NCI-H2196 (cell line): Measurements from ENCODE around the gene PRDX2.
A peak's percentile ranks its signal among the peaks of the same experiment; 100 is the strongest.
"Not testable (repeated sequence)": the region's sequence is repeated elsewhere in the genome, so short reads cannot be mapped to it uniquely, and the experiment has no call there.

Experiments used
- DNase-seq: peaks from one replicate; lab custom pipeline; 2025; ENCODE audit not compliant: unreplicated experiment; lab: John Stamatoyannopoulos, UW

The PRDX2 gene

GRCh38 chr19:12801466-12802266 is at the start of gene PRDX2, which contains the start of gene THSD8:
Gene PRDX2 (minus strand): TSS chr19:12801800. CDS start chr19:12801261, 539 bp downstream.
Gene THSD8 (plus strand): TSS chr19:12802069. CDS start chr19:12802072, 3 bp downstream.
- DNase-seq, result peak; percentile 87

DNA sequence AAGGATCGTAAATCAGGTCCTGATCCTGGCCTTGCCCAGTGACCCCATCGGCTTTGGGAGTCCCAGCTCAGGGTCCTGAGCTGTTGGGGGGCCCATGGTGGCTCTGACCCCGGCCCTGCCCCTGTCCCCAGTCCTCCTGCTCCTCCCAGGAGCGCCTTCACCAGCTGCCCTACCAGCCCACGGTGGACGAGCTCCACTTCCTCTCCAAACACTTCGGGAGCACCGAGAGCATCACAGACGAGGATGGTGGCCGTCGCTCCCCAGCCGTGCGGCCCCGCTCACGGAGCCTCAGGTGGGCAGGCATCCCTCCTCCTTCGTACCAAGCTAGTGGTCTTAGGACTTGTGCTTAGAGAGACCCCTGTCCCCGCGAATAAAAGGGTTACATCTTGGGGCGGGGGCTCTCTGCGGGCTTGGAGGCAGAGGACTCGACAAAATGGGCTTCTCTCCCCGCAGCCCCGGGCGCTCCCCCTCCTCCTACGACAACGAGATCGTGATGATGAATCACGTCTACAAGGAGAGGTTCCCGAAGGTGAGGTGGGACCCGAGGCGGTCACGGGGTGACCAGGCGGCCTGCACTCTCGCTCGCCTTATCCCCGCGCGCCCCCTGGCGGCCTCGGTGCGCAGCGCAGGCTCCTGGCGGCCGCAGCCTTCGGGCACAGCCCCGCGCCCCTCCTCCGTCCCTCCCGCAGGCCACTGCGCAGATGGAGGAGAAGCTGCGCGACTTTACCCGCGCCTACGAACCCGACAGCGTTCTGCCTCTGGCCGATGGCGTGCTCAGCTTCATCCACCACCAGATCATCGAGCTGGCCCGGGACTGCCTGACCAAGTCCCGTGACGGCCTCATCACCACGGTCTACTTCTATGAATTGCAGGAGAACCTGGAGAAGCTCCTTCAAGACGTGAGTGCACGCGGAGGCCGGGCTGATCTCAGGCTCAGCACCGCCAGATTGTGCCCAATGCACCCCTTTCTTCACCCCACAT is 45.8 kb upstream of the PRDX2 start:
- DNase-seq, result peak; percentile 92

DNA sequence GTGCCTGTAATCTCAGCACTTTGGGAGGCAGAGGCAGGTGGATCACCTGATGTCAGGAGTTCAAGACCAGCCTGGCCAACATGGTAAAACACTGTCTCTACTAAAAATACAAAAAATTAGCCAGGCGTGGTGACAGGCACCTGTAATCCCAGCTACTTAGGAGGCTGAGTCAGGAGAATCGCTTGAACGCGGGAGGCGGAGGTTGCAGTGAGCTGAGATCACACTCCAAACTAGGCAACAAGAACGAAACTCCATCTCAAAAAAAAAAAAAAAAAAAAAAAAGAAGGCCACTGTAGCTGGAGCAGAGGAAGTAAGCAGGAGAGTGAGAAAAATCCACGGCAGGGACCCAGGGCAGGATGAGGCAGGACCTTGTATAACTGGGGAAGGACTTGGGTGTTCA is 45.0 kb upstream of the PRDX2 start:
- not testable (repeated sequence) for DNase-seq

DNA sequence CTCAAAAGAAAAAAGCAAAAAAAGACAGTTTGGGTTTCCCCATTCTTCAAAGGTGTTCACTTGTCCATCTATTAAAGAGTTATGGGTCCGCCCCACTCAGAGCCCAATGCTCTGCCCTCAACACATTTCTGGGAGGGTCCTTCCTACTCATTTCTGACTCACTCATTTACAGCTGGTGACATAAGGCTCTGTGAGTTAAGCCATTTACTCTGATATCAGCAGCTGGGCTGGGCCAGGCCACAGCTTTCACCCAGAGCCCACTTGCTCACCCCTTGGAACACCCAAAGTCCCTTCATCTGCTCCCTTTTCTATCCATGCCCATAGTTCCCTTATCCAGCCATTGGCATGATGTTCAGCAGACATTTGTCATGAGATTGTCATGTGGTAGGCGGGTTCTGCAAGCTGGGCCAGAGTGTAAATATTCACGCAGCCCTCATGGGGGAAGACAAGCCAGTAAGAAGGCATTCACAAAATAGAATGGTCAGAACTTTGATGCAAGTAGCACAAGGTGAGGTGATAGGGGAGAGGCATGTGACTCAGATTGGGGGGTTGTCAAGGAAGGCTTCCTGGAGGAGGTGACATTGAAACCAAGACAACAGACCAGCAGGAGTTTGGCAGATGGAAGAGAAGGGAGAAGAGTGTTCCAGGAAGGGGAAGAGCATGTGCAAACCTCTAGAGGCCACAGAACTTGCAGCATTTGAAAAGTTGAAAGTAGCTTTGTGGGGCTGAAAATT is 42.6 kb upstream of the PRDX2 start:
- DNase-seq, result no peak

GRCh38 chr19:12843328-12843727 is 41.7 kb upstream of the PRDX2 start:
- DNase-seq, result no peak

DNA sequence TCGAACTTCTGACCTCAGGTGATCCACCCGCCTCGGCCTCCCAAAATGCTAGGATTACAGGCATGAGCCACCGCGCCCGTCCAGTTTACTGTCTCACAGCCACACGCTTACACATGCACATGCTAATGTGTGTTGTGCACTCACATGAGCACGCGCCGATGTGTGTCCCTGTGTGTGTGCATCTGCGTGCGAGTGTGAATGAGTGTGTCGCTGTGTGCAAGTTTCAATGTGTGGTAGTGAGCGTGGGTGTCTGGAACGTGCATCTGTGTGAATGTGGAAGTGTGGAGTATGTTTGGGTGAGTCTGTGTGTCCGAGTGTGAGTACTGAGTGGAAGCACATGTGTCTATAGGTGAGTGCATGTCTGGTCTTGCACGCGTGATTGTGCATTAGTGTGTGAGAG is 40.9 kb upstream of the PRDX2 start:
- DNase-seq, result no peak

DNA sequence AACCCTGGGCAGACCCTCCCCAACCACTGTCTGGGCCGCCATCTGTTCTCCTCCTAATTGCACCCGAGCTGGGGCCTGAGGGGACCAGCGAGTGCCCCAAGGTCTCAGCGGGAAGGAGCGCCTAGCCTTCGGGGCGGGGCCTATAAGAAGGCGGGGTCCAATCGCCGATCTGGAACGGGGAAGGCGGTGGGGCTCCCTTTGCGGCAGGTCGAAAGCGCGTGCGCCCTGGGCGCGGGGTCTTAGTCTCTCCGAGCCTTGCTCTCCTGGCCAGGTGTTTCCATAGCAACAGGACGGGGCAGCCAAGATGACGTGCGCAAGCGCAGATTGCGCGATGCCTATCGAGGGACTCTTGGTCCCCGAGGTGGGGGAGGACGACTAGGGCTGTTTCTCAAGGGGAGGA is 39.5 kb upstream of the PRDX2 start:
- DNase-seq, result no peak

- DNase-seq, result peak; percentile 80
These were observed 38.8 kb upstream of the PRDX2 start for GRCh38 chr19:12840091-12841079.

DNA sequence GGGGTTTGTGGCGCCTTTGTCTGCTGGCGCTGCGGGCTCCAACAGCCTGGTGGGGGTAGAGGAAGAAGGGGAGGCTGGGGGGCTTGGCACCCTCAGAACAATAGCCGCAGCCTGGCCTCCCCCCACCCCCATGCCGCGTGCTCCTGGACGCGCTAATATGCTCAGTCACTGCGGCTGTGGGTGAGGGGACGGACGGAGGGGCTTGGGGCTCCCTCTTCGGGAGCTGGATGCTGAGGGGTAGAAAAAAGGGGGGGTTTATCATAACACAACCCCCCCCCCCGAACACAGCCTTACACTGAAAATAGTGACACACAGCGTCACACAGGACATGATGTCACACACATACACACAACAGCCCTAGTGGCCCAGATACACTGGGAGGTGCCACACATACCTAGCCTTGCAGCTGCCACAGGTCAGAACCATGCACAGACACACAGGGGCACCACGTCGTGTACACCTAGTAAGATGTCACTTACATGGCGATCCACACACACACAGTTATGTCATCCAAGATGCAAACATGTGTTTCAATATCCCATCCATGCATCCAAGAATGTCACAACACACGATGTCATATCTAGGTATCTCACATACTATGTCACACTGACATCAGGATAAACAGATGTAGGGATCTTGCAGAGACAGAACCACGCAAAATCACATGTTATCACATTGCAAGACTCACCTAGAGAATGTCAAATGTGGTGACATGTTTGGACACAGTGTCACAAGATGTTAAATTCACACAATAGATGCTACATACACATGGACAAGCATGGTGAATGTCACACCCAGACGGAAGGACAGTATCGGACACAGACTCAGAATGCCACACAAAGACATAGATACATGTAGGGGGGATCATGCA is 37.5 kb upstream of the PRDX2 start:
- DNase-seq, result no peak

- DNase-seq, result peak; percentile 82
These were observed 36.7 kb upstream of the PRDX2 start, which contains the start of gene MAST1 for GRCh38 chr19:12838182-12838885. Gene MAST1 (plus strand): TSS chr19:12838515. CDS start chr19:12838573, 58 bp downstream.

DNA sequence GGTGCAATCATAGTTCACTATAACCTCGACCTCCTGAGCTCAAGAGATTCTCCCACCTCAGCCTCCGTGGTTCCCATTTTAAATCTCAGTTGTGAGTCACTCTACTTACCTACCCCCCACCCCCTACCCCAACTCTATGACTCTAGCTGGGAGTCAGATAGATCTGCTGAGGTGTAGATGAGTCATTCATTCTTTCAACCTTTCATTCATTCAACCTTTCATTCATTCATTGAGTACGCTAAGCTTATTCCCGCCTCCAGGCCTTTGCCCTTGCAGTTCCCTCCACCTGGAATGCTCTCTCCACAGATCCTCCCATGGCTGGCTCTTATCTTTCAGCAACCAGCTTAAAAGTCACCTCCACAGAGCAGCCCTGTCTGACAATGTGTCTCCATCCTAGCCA is 35.6 kb upstream of the PRDX2 start:
- DNase-seq, result no peak

DNA sequence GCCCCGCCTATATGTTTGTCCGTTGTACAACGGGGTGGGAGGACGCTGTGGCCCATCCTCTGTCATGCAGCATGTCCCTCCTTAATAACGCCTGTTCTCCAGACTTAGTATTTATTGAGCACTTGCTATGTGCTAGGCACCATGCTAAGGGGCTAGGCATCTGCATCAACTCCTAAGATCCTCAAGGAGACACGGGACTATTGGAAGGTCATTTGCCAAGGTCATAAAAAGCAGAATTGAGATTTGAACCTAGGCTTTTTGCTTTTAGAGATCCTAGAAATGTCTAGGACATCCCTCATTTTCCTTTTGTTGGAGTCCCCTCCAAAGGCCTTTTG is 34.9 kb upstream of the PRDX2 start:
- no peak for DNase-seq

- peak; percentile 89 for DNase-seq
These were observed 33.6 kb upstream of the PRDX2 start for GRCh38 chr19:12834976-12835757.

DNA sequence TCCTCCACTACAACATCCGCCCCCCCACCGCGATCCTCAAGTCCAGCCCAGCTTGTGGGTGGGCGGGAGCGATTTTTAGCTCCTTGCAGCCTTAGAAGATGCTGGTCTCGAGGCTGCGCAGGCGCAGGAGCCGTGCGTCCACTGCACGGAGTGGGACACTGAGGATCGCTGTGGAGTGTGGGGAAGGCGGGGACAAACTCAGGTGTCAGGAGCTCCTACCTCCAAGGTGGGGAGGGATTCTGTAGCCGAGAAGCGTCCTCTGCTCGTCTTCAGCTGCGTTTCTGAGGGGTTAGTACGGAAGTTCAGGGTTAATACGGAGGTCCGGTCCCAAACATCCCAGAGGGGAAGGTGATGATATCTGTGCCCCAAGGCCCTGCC is 33.0 kb upstream of the PRDX2 start, which contains the start of gene RTBDN:
Gene RTBDN, minus strand, starts transcription at position 14 of the 378 bp plus-strand sequence. CDS start 4,600 bp downstream, outside the sequence.
- peak; percentile 56 for DNase-seq

- peak; percentile 73 for DNase-seq
These were observed 32.4 kb upstream of the PRDX2 start for GRCh38 chr19:12833738-12834565.

DNA sequence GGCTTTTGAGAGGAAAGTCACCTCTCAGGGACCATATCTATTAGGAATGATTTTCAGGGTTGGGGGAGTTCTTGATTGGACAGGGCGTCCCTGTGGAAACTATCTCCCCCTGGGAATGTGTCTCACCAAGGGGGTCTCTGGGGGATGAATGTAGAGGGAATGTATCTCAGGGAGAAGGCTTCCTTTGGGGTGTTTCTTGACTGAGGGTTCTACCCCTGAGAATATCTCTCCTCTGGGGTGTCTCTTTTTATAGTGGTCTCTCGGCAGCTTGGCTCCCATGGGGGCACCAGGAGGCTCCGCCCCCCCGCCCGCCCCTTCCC is 31.8 kb upstream of the PRDX2 start:
- no peak for DNase-seq

DNA sequence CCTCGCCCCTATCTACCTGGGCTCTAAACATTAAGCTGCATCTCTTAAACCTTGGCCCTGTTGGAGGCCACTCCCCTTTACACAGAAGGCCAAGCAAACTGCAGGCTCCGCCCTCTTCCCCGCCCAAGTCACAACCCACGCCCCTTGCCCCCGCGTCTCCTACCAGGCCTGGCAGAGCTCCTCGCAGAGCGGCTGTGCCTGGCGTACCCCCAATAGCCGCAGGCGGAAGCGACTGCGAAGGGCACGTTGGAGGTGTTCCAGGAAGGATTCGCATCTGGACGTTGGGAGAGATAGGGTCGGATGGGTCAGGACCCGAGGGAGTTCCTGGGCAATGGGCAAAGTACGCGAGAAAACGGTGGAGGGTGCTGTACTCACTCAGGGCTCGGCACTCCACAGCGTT is 26.9 kb upstream of the PRDX2 start:
- DNase-seq, result peak; percentile 88
